ENCODE results near the gene DLEU7. TPM values are rescaled to one million over a fixed set of nuclear protein-coding genes. Genes with fewer than 3 reads are reported as not detected.

The DLEU7 gene
- total RNA-seq, 6 experiments from 2014 or later, result 0.12 to 0.38 (median 0.33) TPM; not detected in 3

DNA sequence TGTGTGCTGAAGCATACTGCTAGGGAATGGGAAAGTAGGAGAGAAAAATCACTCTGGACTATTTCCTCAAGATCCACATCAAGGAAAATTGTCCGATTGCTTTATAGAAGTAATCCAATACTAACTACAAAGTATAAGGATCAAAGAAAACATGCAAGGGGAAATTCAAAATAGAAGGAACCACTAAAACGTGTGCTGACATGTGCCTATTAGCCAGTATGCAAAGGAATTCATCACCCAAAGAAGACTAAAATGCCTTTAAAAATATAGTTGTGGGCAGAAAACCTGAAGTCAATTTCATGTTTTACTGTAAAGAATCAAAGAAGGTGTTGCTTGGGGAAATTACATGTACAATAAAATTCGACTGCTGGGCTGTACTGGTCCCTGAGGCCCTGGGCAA lies 14.3 kb downstream of the DLEU7 start:
- 84% methylated on average over 3 of the region's 3 CpGs for WGBS (ENCODE audit: insufficient coverage, low coverage, low lambda C conversion rate, missing lambda C conversion rate)
- intact Hi-C loops (cut with DNase I), result no loop called here
- DNase-seq, result no peak
- H3K4me1 ChIP-seq, result peaks cover 0 to 6% (median 0%) of the 10 kb centered on the region in 4 donors
- H3K9me3 ChIP-seq, result no peaks in the 10 kb centered on the region
- H3K4me3 ChIP-seq, result no peak overlapping the region
- H3K27me3 ChIP-seq, result no peaks in the 10 kb centered on the region
- ATAC-seq, result no peak
- no peak for TF ChIP-seq POLR2A (IDR thresholded peaks at IDR 0.05)
- no peak for TF ChIP-seq CTCF (IDR thresholded peaks at IDR 0.05)
- no peaks in the 10 kb centered on the region for H3K36me3 ChIP-seq
- H3K27ac ChIP-seq, result peak overlapping the region in 1 of 3 donors; percentile 12

GRCh38 chr13:50826035-50826434 lies 17.5 kb downstream of the DLEU7 start:
- Histone ChIP-seq H3K4me1 (peaks cover 0 to 6% (median 0%) of the 10 kb centered on the region in 4 donors), H3K36me3 (no peaks in the 10 kb centered on the region), H3K9me3 (no peaks in the 10 kb centered on the region), H3K27ac (no peak overlapping the region), H3K27me3 (no peaks in the 10 kb centered on the region), H3K4me3 (no peak overlapping the region)
- no peak for TF ChIP-seq POLR2A (IDR thresholded peaks at IDR 0.05)
- TF ChIP-seq CTCF (IDR thresholded peaks at IDR 0.05), result no peak
- no peak for DNase-seq
- intact Hi-C loops (cut with DNase I), result no loop called here
- WGBS (ENCODE audit: insufficient coverage, low coverage, low lambda C conversion rate, missing lambda C conversion rate), result 78% methylated on average over 3 of the region's 3 CpGs
- ATAC-seq, result no peak

- no peak for TF ChIP-seq CTCF (IDR thresholded peaks at IDR 0.05)
- TF ChIP-seq POLR2A (IDR thresholded peaks at IDR 0.05), result no peak
- no peak for DNase-seq
- Histone ChIP-seq H3K9me3 (no peaks in the 10 kb centered on the region), H3K4me3 (no peak overlapping the region), H3K27me3 (no peaks in the 10 kb centered on the region), H3K36me3 (no peaks in the 10 kb centered on the region), H3K4me1 (no peaks in the 10 kb centered on the region), H3K27ac (no peak overlapping the region)
- ATAC-seq, result no peak
- 33% methylated on average over 1 of the region's 4 CpGs for WGBS (ENCODE audit: insufficient coverage, low coverage, low lambda C conversion rate, missing lambda C conversion rate)
- intact Hi-C loops (cut with DNase I), result no loop called here
Measured at GRCh38 chr13:50812242-50812641, 31.2 kb downstream of the DLEU7 start.

- Histone ChIP-seq H3K27ac (no peak overlapping the region), H3K36me3 (no peaks in the 10 kb centered on the region), H3K4me3 (no peak overlapping the region), H3K4me1 (no peaks in the 10 kb centered on the region), H3K27me3 (no peaks in the 10 kb centered on the region), H3K9me3 (no peaks in the 10 kb centered on the region)
- TF ChIP-seq POLR2A (IDR thresholded peaks at IDR 0.05), result no peak
- ATAC-seq, result peak in 2 of 4 donors; percentile 19 to 52
- 38% methylated on average over 2 of the region's 2 CpGs for WGBS (ENCODE audit: insufficient coverage, low coverage, low lambda C conversion rate, missing lambda C conversion rate)
- no peak for DNase-seq
- intact Hi-C loops (cut with DNase I), result no loop called here
Measured at GRCh38 chr13:50810998-50811397, 32.5 kb downstream of the DLEU7 start.

DNA sequence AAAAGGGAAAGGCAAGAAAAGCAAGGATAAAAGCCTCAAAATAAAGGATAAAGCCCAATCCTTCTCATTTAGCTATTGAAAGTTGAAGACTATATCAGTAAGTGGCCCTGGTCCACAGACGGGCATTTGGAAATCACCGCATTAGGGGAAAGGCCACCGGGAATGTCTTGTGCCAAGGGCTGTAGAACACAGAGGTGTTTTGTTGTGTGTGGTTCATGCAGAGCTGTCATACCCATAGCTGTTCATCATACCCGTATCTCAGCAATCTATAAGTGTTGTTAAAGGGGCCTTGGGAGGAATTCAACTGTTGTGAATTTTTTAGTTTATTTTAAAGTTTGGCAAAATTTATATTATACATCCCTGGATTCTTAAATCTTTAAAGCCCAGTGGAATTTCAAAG lies 33.0 kb downstream of the DLEU7 start:
- Histone ChIP-seq H3K27me3 (no peaks in the 10 kb centered on the region), H3K36me3 (no peaks in the 10 kb centered on the region), H3K4me3 (no peak overlapping the region), H3K9me3 (no peaks in the 10 kb centered on the region), H3K4me1 (no peaks in the 10 kb centered on the region), H3K27ac (no peak overlapping the region)
- ATAC-seq, result no peak
- TF ChIP-seq POLR2A (IDR thresholded peaks at IDR 0.05) (no peak), CTCF (IDR thresholded peaks at IDR 0.05) (no peak)
- intact Hi-C loops (cut with DNase I), result no loop called here
- WGBS (ENCODE audit: insufficient coverage, low coverage, low lambda C conversion rate, missing lambda C conversion rate), result 71% methylated on average over 2 of the region's 4 CpGs
- no peak for DNase-seq

All from right lobe of liver (tissue), 6 donors.